Measurements from ENCODE around the gene LMX1B. TPM values are rescaled to one million over a fixed set of nuclear protein-coding genes. Genes with fewer than 3 reads are reported as not detected.

The LMX1B gene
- total RNA-seq: 2.7 and 6.8 TPM in 2 replicates

DNA sequence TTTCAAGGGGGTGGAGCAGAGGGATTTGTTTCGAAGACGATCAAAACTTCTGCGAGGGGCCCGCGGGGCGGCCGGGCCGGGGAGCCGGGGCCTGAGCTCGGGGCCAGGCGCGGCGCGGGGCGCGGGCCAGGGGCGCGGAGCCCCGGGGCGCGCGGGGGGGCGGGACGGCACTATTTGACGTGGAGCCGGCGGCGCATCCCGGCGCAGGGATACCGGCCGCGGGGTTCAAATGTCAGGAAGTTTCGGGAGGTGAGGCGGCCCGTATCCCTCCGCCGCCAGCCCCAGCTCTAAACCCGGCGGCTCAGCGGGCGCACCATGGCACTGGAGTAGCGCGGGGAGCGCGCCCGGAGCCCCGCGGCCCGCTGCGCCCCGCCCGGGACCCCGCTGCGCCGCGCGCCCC, at the start of gene LMX1B:
Gene LMX1B (plus strand): TSS at position 278 of the 400 bp plus-strand sequence. CDS start 522 bp downstream, outside the sequence.

Other genes starting within 250 kb of the LMX1B start
- 4.6 and 6.9 TPM in 2 replicates for gene ZBTB43, start 191.1 kb downstream of the LMX1B start, total RNA-seq
- gene ZBTB34, start 246.7 kb downstream of the LMX1B start, total RNA-seq: 1.3 and 2.0 TPM in 2 replicates